AG10803 (cell line): Measurements from ENCODE around the gene THSD4.

Source experiments
- DNase-seq: peaks from one replicate; pipeline ENCODE4 v3.0.0; 2010; ENCODE audit warnings: low read depth
- H3K4me3 ChIP-seq: 2 replicates; pipeline ENCODE4 v1.5.1; 2011; ENCODE audit warnings: mild to moderate bottlenecking, low read length, control low read depth
- CTCF ChIP-seq: conservative IDR thresholded peaks from 2 replicates; pipeline ENCODE4 v1.5.1; 2011; ENCODE audit warnings: mild to moderate bottlenecking, low read length, control low read depth, inconsistent platforms

Gene THSD4

GRCh38 chr15:71496336-71496955 is 381.2 kb downstream of the THSD4 start:
- DNase-seq, result no peak
- TF ChIP-seq CTCF, result no peak
- H3K4me3 ChIP-seq, result no peak overlapping the region

- DNase-seq, result no peak
- TF ChIP-seq CTCF, result no peak
- H3K4me3 ChIP-seq, result no peak overlapping the region
Observed at GRCh38 chr15:71501344-71502076, 386.2 kb downstream of the THSD4 start.

DNA sequence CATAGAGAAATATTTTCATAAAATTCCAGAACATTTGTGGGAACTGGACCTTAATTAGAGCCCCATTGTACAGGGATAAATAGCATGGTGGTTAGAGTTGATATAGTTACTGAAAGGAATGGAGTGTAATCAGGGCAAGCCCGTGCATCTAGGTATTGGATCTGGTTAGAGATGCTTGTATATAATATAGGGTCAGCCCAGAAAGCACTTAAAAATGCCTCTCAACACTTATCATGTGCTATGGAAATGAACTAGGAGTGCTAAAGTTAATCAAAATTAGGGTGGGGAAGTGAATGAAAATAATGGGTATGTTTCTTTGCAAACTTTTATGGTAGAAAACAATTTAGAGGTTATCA is 386.8 kb downstream of the THSD4 start:
- no peak for TF ChIP-seq CTCF
- DNase-seq, result no peak
- H3K4me3 ChIP-seq, result no peak overlapping the region

DNA sequence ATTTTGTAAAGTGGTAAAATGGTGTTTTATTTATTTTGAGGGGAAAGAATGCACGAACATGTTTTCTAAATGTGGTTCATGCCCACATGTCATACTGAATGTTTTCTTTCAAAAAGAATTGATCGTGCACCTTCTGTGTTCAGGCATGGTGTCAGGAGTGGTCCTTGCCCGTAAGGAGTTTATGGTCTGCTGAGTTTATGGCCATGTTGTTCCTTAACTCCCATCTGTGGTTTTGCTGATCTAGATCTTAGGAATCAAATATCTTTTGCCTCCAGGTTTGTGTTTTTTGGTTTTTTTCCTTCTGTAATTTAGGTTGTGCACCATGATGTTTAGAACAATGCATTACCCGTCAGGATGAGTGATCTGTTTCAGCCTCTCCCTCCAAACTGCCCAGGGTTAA is 390.7 kb downstream of the THSD4 start:
- DNase-seq, result no peak
- H3K4me3 ChIP-seq, result no peak overlapping the region
- no peak for TF ChIP-seq CTCF

GRCh38 chr15:71506946-71507345 is 391.7 kb downstream of the THSD4 start:
- H3K4me3 ChIP-seq, result no peak overlapping the region
- no peak for TF ChIP-seq CTCF
- DNase-seq, result no peak

DNA sequence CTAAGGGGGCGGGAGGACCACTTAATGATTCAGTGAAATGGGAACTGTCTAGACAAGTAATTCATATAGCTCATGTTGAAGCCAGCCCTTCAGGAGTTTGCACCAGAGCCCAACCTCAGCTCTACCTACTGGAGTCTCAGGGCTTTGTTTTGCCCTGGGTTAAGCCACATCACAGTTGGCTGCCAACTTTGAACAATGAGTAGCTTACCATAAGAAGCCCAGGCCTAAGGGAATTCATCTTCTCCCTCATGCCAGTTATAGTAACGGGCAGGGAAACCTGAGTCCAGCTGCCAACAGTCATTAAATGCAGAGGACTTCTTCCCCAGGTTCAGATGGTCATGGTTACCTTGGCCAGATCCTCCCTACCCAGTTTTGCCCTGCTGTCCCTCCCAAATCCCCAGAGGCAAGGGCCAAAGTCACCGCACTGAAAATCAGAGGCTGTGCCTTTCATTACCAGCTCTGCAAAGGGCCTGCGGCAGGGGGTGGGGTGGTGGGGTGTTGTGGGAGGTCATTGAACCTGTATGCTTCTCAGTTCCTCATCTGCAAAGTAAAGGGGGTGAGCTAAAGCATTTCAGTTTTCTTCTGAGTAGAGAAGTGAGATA is 392.9 kb downstream of the THSD4 start:
- no peak overlapping the region for H3K4me3 ChIP-seq
- no peak for TF ChIP-seq CTCF
- DNase-seq, result no peak

GRCh38 chr15:71509139-71509538 is 393.9 kb downstream of the THSD4 start:
- no peak for TF ChIP-seq CTCF

More at GRCh38 chr15:71509139-71509538, 393.9 kb downstream of the THSD4 start:
- DNase-seq, result no peak
- H3K4me3 ChIP-seq, result no peak overlapping the region
